Heart left ventricle (tissue), 16 donors: ENCODE results near the gene RNU7-1. TPM values are rescaled to one million over a fixed set of nuclear protein-coding genes. Genes with fewer than 3 reads are reported as not detected.

ENCODE experiments used
- ATAC-seq, 4 donors: fragments of 200-7000 bp; cut with Tn5 transposase; one replicate each; pipeline ENCODE4 v1.9.1; 2020 to 2022; ENCODE audit warnings: moderate library complexity in 4 of 4, mild to moderate bottlenecking in 3 of 4, moderate number of reproducible peaks in 1 of 4
- DNase-seq, 5 donors: peaks; one replicate each; pipeline ENCODE4 v3.0.0-alpha.2; 2020
- H3K27ac ChIP-seq, 12 donors: fragments of 200-600 bp; sonication (generic) in 4 of 12; one replicate each; pipeline versions ENCODE4 v1.5.0 to v1.8.0; 2016 to 2022; ENCODE audit warnings: mild to moderate bottlenecking in 2 of 12
- H3K27me3 ChIP-seq, 9 donors: fragments of 200-600 bp; sonication (generic) in 2 of 9; one replicate each; pipeline versions ENCODE4 v1.5.1 to v1.8.0; 2016 to 2022; ENCODE audit warnings: mild to moderate bottlenecking in 3 of 9
- H3K36me3 ChIP-seq, 9 donors: fragments of 200-600 bp; sonication (generic) in 2 of 9; one replicate each; pipeline versions ENCODE4 v1.5.0 to v1.8.0; 2018 to 2022; ENCODE audit warnings: mild to moderate bottlenecking in 2 of 9
- H3K4me1 ChIP-seq, 12 donors: fragments of 200-600 bp; sonication (generic) in 4 of 12; one replicate each; pipeline versions ENCODE4 v1.5.0 to v1.8.0; 2016 to 2022; ENCODE audit warnings: mild to moderate bottlenecking in 3 of 12
- H3K4me3 ChIP-seq, 12 donors: fragments of 200-600 bp; sonication (generic) in 4 of 12; one replicate each; pipeline versions ENCODE4 v1.5.0 to v1.8.0; 2017 to 2022; ENCODE audit warnings: mild to moderate bottlenecking in 9 of 12, moderate library complexity in 4 of 12
- H3K9me3 ChIP-seq, 12 donors: fragments of 200-600 bp; sonication (generic) in 4 of 12; one replicate each; pipeline versions ENCODE4 v1.5.0 to v1.8.0; 2016 to 2022; ENCODE audit warnings: mild to moderate bottlenecking in 1 of 12
- CTCF ChIP-seq, 12 donors: fragments of 200-600 bp; sonication (generic) in 4 of 12; IDR thresholded peaks; one replicate each; pipeline versions ENCODE4 v1.5.0 to v1.8.0; 2018 to 2022; ENCODE audit warnings: antibody characterized with exemption in 12 of 12, mild to moderate bottlenecking in 5 of 12
- POLR2A ChIP-seq, 2 donors: fragments of 450-650 bp; IDR thresholded peaks; one replicate each; pipeline ENCODE4 v1.6.1; 2017; ENCODE audit warnings: antibody characterized with exemption in 2 of 2, mild to moderate bottlenecking in 2 of 2, moderate library complexity in 2 of 2
- whole genome bisulfite sequencing, 4 donors: extraction: QIAGEN DNeasy Blood & Tissue Kit in 2 of 4; methylation state at CpG; one replicate each; pipeline versions ENCODE4 v1.1.5 to v1.1.7; 2013 to 2018; 5-methylcytosine and 5-hydroxymethylcytosine counted together
- intact Hi-C, 10 donors: fragments of 100-400 bp; cut with DNase I; formaldehyde crosslinking; loops; one replicate each; pipeline versions ENCODE4 v1.11.1 to v1.14.2; 2022
- microRNA counts, 2 donors: library from miRNA; unstranded; fragments of <30 nt; microRNA quantifications; one replicate each; lab custom pipeline; 2016
- microRNA-seq, 4 donors: library from miRNA; unstranded; fragments of <30 nt; microRNA quantifications; one replicate each; pipeline versions ENCODE4 to v1.2.0, GENCODE V29; 2017 to 2020
- polyA plus RNA-seq, 2 donors: library from polyadenylated mRNA; stranded (reverse); fragments of 200-250 nt; gene quantifications; one replicate each; pipeline ENCODE4 v1.2.3, GENCODE V29; 2013
- total RNA-seq, 9 donors: library from RNA; depleted of rRNA in 2 of 9; stranded (reverse); fragments of >200 nt in 2 of 9; fragmentation: NEBNext Ultra II Directional in 3 of 9; extraction: Animal tissue kit (Norgen Biotek cat#: 25700) in 3 of 9; gene quantifications; one replicate each; pipeline versions ENCODE4 v1.1.0 to v1.2.4, GENCODE V29; 2016 to 2023
- donor health status: ischemic (EF 13 %, LVEDD 7.1; RV severe dilation, severe dysfunction).
- donor health status: healthy with polysubstance abuse.
- donor health status: DM: no; HTN: yes; CAD: no.
- donor health status: DM: no; HTN: no; CAD: no.
- donor health status: ischemic (EF 25% LVEDD 6.9; RV normal size, moderate dysfunction).
- donor health status: ischemic (EF 25% LVEDD 5.7; RV mildly dilated, moderate dysfunction).
- donor health status: healthy.
- donor health status: DM: yes; HTN: yes; CAD: no.
- donor health status: ischemic (EF 35%, LVEDD 5.7; RV mildly dilated, moderate dysfunction).
- donor health status: nonischemic (EF 11% LVEDD 7.7; RV severe dilation, severe dysfunction).
- donor health status: DM: yes; HTN: yes; CAD: no.
- donor health status: PGD.
- donor health status: ischemic (EF 29% LVEDD 5.4; RV normal size, mild dysfunction).
- donor health status: nonischemic (EF 23%, LVEDD 6.1; RV moderate dilation, normal function).

Gene RNU7-1
- total and polyA plus RNA-seq, 11 donors, result not detected

- no peaks in the 10 kb centered on the region for H3K27me3 ChIP-seq
- H3K27ac ChIP-seq, result no peak overlapping the region
- peaks cover 0 to 90% (median 65%) of the 10 kb centered on the region in 9 donors for H3K36me3 ChIP-seq
- DNase-seq (no peak), ATAC-seq (no peak)
- intact Hi-C loops, result no loop called here
- TF ChIP-seq POLR2A (IDR thresholded peaks at IDR 0.05) (no peak), CTCF (IDR thresholded peaks at IDR 0.05) (no peak)
- H3K9me3 ChIP-seq, result no peaks in the 10 kb centered on the region
- WGBS, 4 donors, result 85 to 89% (median 89%) methylated on average over 7 of the region's 7 CpGs
- no peak overlapping the region for H3K4me3 ChIP-seq
- peaks cover 0 to 17% (median 0%) of the 10 kb centered on the region in 12 donors for H3K4me1 ChIP-seq
These were observed 38.9 kb downstream of the RNU7-1 start for GRCh38 chr12:6982532-6982931.

- H3K4me1 ChIP-seq, result peaks cover 0 to 5% (median 0%) of the 10 kb centered on the region in 12 donors
- peaks cover 0 to 67% (median 40%) of the 10 kb centered on the region in 9 donors for H3K36me3 ChIP-seq
- DNase-seq, result no peak
- H3K27me3 ChIP-seq, result no peaks in the 10 kb centered on the region
- intact Hi-C loops, result no loop called here
- no peak for TF ChIP-seq POLR2A (IDR thresholded peaks at IDR 0.05)
- no peak for TF ChIP-seq CTCF (IDR thresholded peaks at IDR 0.05)
- H3K4me3 ChIP-seq, result no peak overlapping the region
- 84 to 95% (median 91%) methylated on average over 11 of the region's 11 CpGs for WGBS, 4 donors
- H3K27ac ChIP-seq, result peak overlapping the region in 1 of 12 donors; percentile 69
- ATAC-seq, result no peak
- H3K9me3 ChIP-seq, result no peaks in the 10 kb centered on the region
These were observed 44.4 kb downstream of the RNU7-1 start for GRCh38 chr12:6987956-6988553.

MicroRNAs encoded within 50 kb of the gene (microRNA counts, 767-probe panel; counts per million panel counts)
- 1,763 to 1,924 counts per million in 2 donors for microRNA hsa-miR-141-3p (lab: Ali Mortazavi, UCI)
- 71.6 to 758 counts per million in 2 donors for microRNA hsa-miR-200c-3p (lab: Ali Mortazavi, UCI)

Small RNA genes within 50 kb of the gene (microRNA-seq; reads per million reads assigned to microRNA genes)
- gene MIR141 (0 to 4.2 (median 1.1) reads per million in 4 donors), gene MIR200C (8.1 to 75.2 (median 36.2) reads per million in 4 donors)

Other genes with a start within 250 kb of the RNU7-1 start
- gene PIANP, start 243.0 kb upstream of the RNU7-1 start, total RNA-seq, result under 1 TPM in 3 of 9 donors, not detected in 6; 0.11 to 0.32 (median 0.22) TPM
- under 1 TPM; 0.15 to 0.28 TPM for gene PIANP, start 243.0 kb upstream of the RNU7-1 start, polyA plus RNA-seq
- gene COPS7A, start 219.8 kb upstream of the RNU7-1 start, total RNA-seq, result 10 to 100 TPM; 56.7 to 96.4 (median 82.6) TPM
- gene COPS7A, start 219.8 kb upstream of the RNU7-1 start, polyA plus RNA-seq, result 100 to 1,000 TPM in 1 of 2 donors, 10 to 100 TPM in 1; 54.1 to 108 TPM
- 100 to 1,000 TPM; 126 to 207 (median 152) TPM for gene MLF2, start 190.7 kb upstream of the RNU7-1 start, total RNA-seq
- gene MLF2, start 190.7 kb upstream of the RNU7-1 start, polyA plus RNA-seq, result 100 to 1,000 TPM; 136 to 231 TPM
- 100 to 1,000 TPM in 5 of 9 donors, 10 to 100 TPM in 4; 72.9 to 227 (median 100) TPM for gene PTMS, start 177.5 kb upstream of the RNU7-1 start, total RNA-seq
- gene PTMS, start 177.5 kb upstream of the RNU7-1 start, polyA plus RNA-seq, result 100 to 1,000 TPM; 274 to 331 TPM
- gene LAG3, start 171.3 kb upstream of the RNU7-1 start, total RNA-seq, result 1 to 10 TPM in 2 of 9 donors, under 1 TPM in 3, not detected in 4; 0.10 to 1.5 (median 0.43) TPM
- gene LAG3, start 171.3 kb upstream of the RNU7-1 start, polyA plus RNA-seq, result under 1 TPM; 0.03 to 0.34 TPM
- gene CD4, start 154.3 kb upstream of the RNU7-1 start, total RNA-seq, result 10 to 100 TPM in 2 of 9 donors, 1 to 10 TPM in 7; 3.0 to 71.9 (median 5.4) TPM
- 1 to 10 TPM; 1.1 to 3.2 TPM for gene CD4, start 154.3 kb upstream of the RNU7-1 start, polyA plus RNA-seq
- gene GPR162, start 122.0 kb upstream of the RNU7-1 start, total RNA-seq, result 1 to 10 TPM; 1.8 to 5.2 (median 2.9) TPM
- 1 to 10 TPM; 4.4 to 7.7 TPM for gene GPR162, start 122.0 kb upstream of the RNU7-1 start, polyA plus RNA-seq
- gene P3H3, start 115.4 kb upstream of the RNU7-1 start, total RNA-seq, result 10 to 100 TPM in 7 of 9 donors, 1 to 10 TPM in 2; 4.2 to 26.7 (median 16.6) TPM
- gene P3H3, start 115.4 kb upstream of the RNU7-1 start, polyA plus RNA-seq, result 10 to 100 TPM; 11.5 to 29.9 TPM
- gene GNB3, start 102.9 kb upstream of the RNU7-1 start, total RNA-seq, result 10 to 100 TPM in 2 of 9 donors, 1 to 10 TPM in 6, under 1 TPM in 1; 0.64 to 12.4 (median 6.2) TPM
- gene GNB3, start 102.9 kb upstream of the RNU7-1 start, polyA plus RNA-seq, result 1 to 10 TPM; 1.9 to 6.2 TPM
- 1 to 10 TPM in 1 of 9 donors, under 1 TPM in 7, not detected in 1; 0.44 to 8.3 (median 0.96) TPM for gene CDCA3, start 92.5 kb upstream of the RNU7-1 start, total RNA-seq
- gene CDCA3, start 92.5 kb upstream of the RNU7-1 start, polyA plus RNA-seq, result under 1 TPM; 0.42 to 0.65 TPM
- 10 to 100 TPM; 42.0 to 96.8 (median 61.6) TPM for gene USP5, start 91.7 kb upstream of the RNU7-1 start, total RNA-seq
- gene USP5, start 91.7 kb upstream of the RNU7-1 start, polyA plus RNA-seq, result 10 to 100 TPM; 23.4 to 52.8 TPM
- 1,000 to 10,000 TPM in 1 of 9 donors, 100 to 1,000 TPM in 8; 600 to 1,024 (median 730) TPM for gene TPI1, start 76.3 kb upstream of the RNU7-1 start, total RNA-seq
- gene TPI1, start 76.3 kb upstream of the RNU7-1 start, polyA plus RNA-seq, result 1,000 to 10,000 TPM in 1 of 2 donors, 100 to 1,000 TPM in 1; 648 to 1,605 TPM
- 1 to 10 TPM; 2.3 to 6.6 (median 3.1) TPM for gene SPSB2, start 70.5 kb upstream of the RNU7-1 start, total RNA-seq
- 1 to 10 TPM; 4.4 to 4.6 TPM for gene SPSB2, start 70.5 kb upstream of the RNU7-1 start, polyA plus RNA-seq
- gene LRRC23, start 39.0 kb upstream of the RNU7-1 start, total RNA-seq, result 10 to 100 TPM in 5 of 9 donors, 1 to 10 TPM in 4; 8.2 to 15.1 (median 10.3) TPM
- gene LRRC23, start 39.0 kb upstream of the RNU7-1 start, polyA plus RNA-seq, result 10 to 100 TPM; 14.8 to 15.3 TPM
- 10 to 100 TPM in 6 of 9 donors, 1 to 10 TPM in 3; 4.6 to 30.9 (median 11.6) TPM for gene ENO2, start 29.2 kb upstream of the RNU7-1 start, total RNA-seq
- gene ENO2, start 29.2 kb upstream of the RNU7-1 start, polyA plus RNA-seq, result 10 to 100 TPM; 10.4 to 22.1 TPM
- gene ATN1, start 15.9 kb upstream of the RNU7-1 start, total RNA-seq, result 10 to 100 TPM; 38.4 to 82.9 (median 67.2) TPM
- gene ATN1, start 15.9 kb upstream of the RNU7-1 start, polyA plus RNA-seq, result 10 to 100 TPM; 61.3 to 65.6 TPM
- 100 to 1,000 TPM; 108 to 394 (median 167) TPM for gene C12orf57, start 206 bp downstream of the RNU7-1 start, total RNA-seq
- 100 to 1,000 TPM; 258 to 460 TPM for gene C12orf57, start 206 bp downstream of the RNU7-1 start, polyA plus RNA-seq
- 10 to 100 TPM in 2 of 9 donors, 1 to 10 TPM in 7; 3.5 to 63.2 (median 5.9) TPM for gene PTPN6, start 7.5 kb downstream of the RNU7-1 start, total RNA-seq
- 1 to 10 TPM; 6.6 to 6.7 TPM for gene PTPN6, start 7.5 kb downstream of the RNU7-1 start, polyA plus RNA-seq
- 100 to 1,000 TPM; 128 to 189 (median 152) TPM for gene PHB2, start 26.8 kb downstream of the RNU7-1 start, total RNA-seq
- 100 to 1,000 TPM; 112 to 192 TPM for gene PHB2, start 26.8 kb downstream of the RNU7-1 start, polyA plus RNA-seq
- gene EMG1, start 27.1 kb downstream of the RNU7-1 start, total RNA-seq, result 10 to 100 TPM; 24.2 to 43.1 (median 35.9) TPM
- gene EMG1, start 27.1 kb downstream of the RNU7-1 start, polyA plus RNA-seq, result 10 to 100 TPM; 23.0 to 38.2 TPM
- gene LPCAT3, start 74.7 kb downstream of the RNU7-1 start, total RNA-seq, result 10 to 100 TPM; 19.9 to 66.3 (median 46.8) TPM
- 10 to 100 TPM; 26.9 to 43.4 TPM for gene LPCAT3, start 74.7 kb downstream of the RNU7-1 start, polyA plus RNA-seq
- gene C1S, start 116.9 kb downstream of the RNU7-1 start, total RNA-seq, result 100 to 1,000 TPM in 2 of 9 donors, 10 to 100 TPM in 7; 31.9 to 247 (median 74.2) TPM
- 10 to 100 TPM; 30.1 to 36.4 TPM for gene C1S, start 116.9 kb downstream of the RNU7-1 start, polyA plus RNA-seq
- 100 to 1,000 TPM in 5 of 9 donors, 10 to 100 TPM in 4; 42.6 to 343 (median 107) TPM for gene C1R, start 148.6 kb downstream of the RNU7-1 start, total RNA-seq
- gene C1R, start 148.6 kb downstream of the RNU7-1 start, polyA plus RNA-seq, result 10 to 100 TPM; 49.1 to 98.5 TPM
- gene C1RL, start 165.4 kb downstream of the RNU7-1 start, total RNA-seq, result 10 to 100 TPM in 3 of 9 donors, 1 to 10 TPM in 6; 5.4 to 27.1 (median 7.9) TPM
- 1 to 10 TPM; 7.9 to 9.8 TPM for gene C1RL, start 165.4 kb downstream of the RNU7-1 start, polyA plus RNA-seq
- gene RBP5, start 185.1 kb downstream of the RNU7-1 start, total RNA-seq, result 1 to 10 TPM in 1 of 9 donors, under 1 TPM in 1, not detected in 7; 0.86 to 2.1 TPM
- gene RBP5, start 185.1 kb downstream of the RNU7-1 start, polyA plus RNA-seq, result under 1 TPM; 0.34 to 0.94 TPM
- gene CLSTN3, start 186.6 kb downstream of the RNU7-1 start, total RNA-seq, result 10 to 100 TPM in 2 of 9 donors, 1 to 10 TPM in 7; 3.3 to 18.7 (median 4.1) TPM
- 1 to 10 TPM; 3.1 to 4.2 TPM for gene CLSTN3, start 186.6 kb downstream of the RNU7-1 start, polyA plus RNA-seq
- 10 to 100 TPM; 24.9 to 40.1 (median 29.9) TPM for gene PEX5, start 245.9 kb downstream of the RNU7-1 start, total RNA-seq
- gene PEX5, start 245.9 kb downstream of the RNU7-1 start, polyA plus RNA-seq, result 10 to 100 TPM in 1 of 2 donors, 1 to 10 TPM in 1; 9.7 to 45.9 TPM